Measurements from ENCODE around the gene GRIK2. TPM values are rescaled to one million over a fixed set of nuclear protein-coding genes. Genes with fewer than 3 reads are reported as not detected.

GRIK2 gene
- total and polyA plus RNA-seq, 2 experiments from 2014 or later, result 1.4 to 7.1 TPM

- Histone ChIP-seq H3K9ac (no peak overlapping the region), H3F3A (ENCODE audit: insufficient read depth) (no peaks in the 10 kb centered on the region), H3K9me2 (ENCODE audit: insufficient read depth) (no peaks in the 10 kb centered on the region), H3K4me1 (ENCODE audit: insufficient read depth) (no peaks in the 10 kb centered on the region), H3K36me3 (ENCODE audit: low read depth) (no peaks in the 10 kb centered on the region), H4K20me1 (ENCODE audit: insufficient read depth) (no peaks in the 10 kb centered on the region), H3K27ac (no peak overlapping the region), H3K9me3 (ENCODE audit: low read depth) (no peaks in the 10 kb centered on the region), H3K4me3 (no peak overlapping the region), H3K79me2 (ENCODE audit: insufficient read depth) (no peaks in the 10 kb centered on the region), H2AFZ (no peak overlapping the region), H3K27me3 (replicated peaks; ENCODE audit: insufficient read depth) (no peaks in the 10 kb centered on the region), H3K4me2 (ENCODE audit: unreplicated experiment) (no peak overlapping the region)
- in situ Hi-C loops (cut with MboI), result no loop called here
- TF ChIP-seq EZH2phosphoT487 (IDR thresholded peaks at IDR 0.05; ENCODE audit: insufficient read depth, low read depth), result no peak
- TF ChIP-seq EZH2 (IDR thresholded peaks at IDR 0.05; ENCODE audit: insufficient read depth, poor library complexity, severe bottlenecking), result no peak
- no peak for DNase-seq
- 37% methylated on average over 5 of the region's 5 CpGs for WGBS, 2 experiments (ENCODE audit: low coverage in 1 of 2, low lambda C conversion rate in 2 of 2, missing lambda C conversion rate in 2 of 2)
These were observed 36.3 kb downstream of the GRIK2 start for GRCh38 chr6:101429845-101430244.

- no peaks in the 10 kb centered on the region for H3K9me3 ChIP-seq (ENCODE audit: low read depth)
- H3F3A ChIP-seq (ENCODE audit: insufficient read depth), result no peaks in the 10 kb centered on the region
- H3K9me2 ChIP-seq (ENCODE audit: insufficient read depth), result no peaks in the 10 kb centered on the region
- 79 to 80% methylated on average over 5 of the region's 5 CpGs for WGBS, 2 experiments (ENCODE audit: low coverage in 1 of 2, low lambda C conversion rate in 2 of 2, missing lambda C conversion rate in 2 of 2)
- no peaks in the 10 kb centered on the region for H3K4me1 ChIP-seq (ENCODE audit: insufficient read depth)
- H3K27me3 ChIP-seq (replicated peaks; ENCODE audit: insufficient read depth), result no peaks in the 10 kb centered on the region
- DNase-seq, result no peak
- no peak overlapping the region for H3K4me2 ChIP-seq (ENCODE audit: unreplicated experiment)
- no peak overlapping the region for H2AFZ ChIP-seq
- no peaks in the 10 kb centered on the region for H4K20me1 ChIP-seq (ENCODE audit: insufficient read depth)
- H3K9ac ChIP-seq, result no peak overlapping the region
- in situ Hi-C loops (cut with MboI), result no loop called here
- TF ChIP-seq EZH2phosphoT487 (IDR thresholded peaks at IDR 0.05; ENCODE audit: insufficient read depth, low read depth), result no peak
- no peaks in the 10 kb centered on the region for H3K79me2 ChIP-seq (ENCODE audit: insufficient read depth)
- no peaks in the 10 kb centered on the region for H3K36me3 ChIP-seq (ENCODE audit: low read depth)
- H3K27ac ChIP-seq, result no peak overlapping the region
- no peak overlapping the region for H3K4me3 ChIP-seq
These were observed 39.6 kb downstream of the GRIK2 start for GRCh38 chr6:101433141-101433540.

- Histone ChIP-seq H3K4me2 (ENCODE audit: unreplicated experiment) (no peak overlapping the region), H3K9ac (no peak overlapping the region), H2AFZ (no peak overlapping the region), H3K9me2 (ENCODE audit: insufficient read depth) (no peaks in the 10 kb centered on the region), H3K4me1 (ENCODE audit: insufficient read depth) (no peaks in the 10 kb centered on the region), H4K20me1 (ENCODE audit: insufficient read depth) (no peaks in the 10 kb centered on the region), H3K9me3 (ENCODE audit: low read depth) (no peaks in the 10 kb centered on the region), H3K27ac (no peak overlapping the region), H3K27me3 (replicated peaks; ENCODE audit: insufficient read depth) (no peaks in the 10 kb centered on the region), H3F3A (ENCODE audit: insufficient read depth) (no peaks in the 10 kb centered on the region), H3K36me3 (ENCODE audit: low read depth) (no peaks in the 10 kb centered on the region), H3K79me2 (ENCODE audit: insufficient read depth) (no peaks in the 10 kb centered on the region), H3K4me3 (no peak overlapping the region)
- TF ChIP-seq EZH2 (IDR thresholded peaks at IDR 0.05; ENCODE audit: insufficient read depth, poor library complexity, severe bottlenecking) (no peak), EZH2phosphoT487 (IDR thresholded peaks at IDR 0.05; ENCODE audit: insufficient read depth, low read depth) (no peak)
- DNase-seq, result no peak
- 7 to 21% methylated on average over 2 of the region's 2 CpGs for WGBS, 2 experiments (ENCODE audit: low coverage in 1 of 2, low lambda C conversion rate in 2 of 2, missing lambda C conversion rate in 2 of 2)
- in situ Hi-C loops (cut with MboI), result no loop called here
These were observed 41.1 kb downstream of the GRIK2 start for GRCh38 chr6:101434601-101435000.

- H2AFZ ChIP-seq, result no peak overlapping the region
- no peaks in the 10 kb centered on the region for H3K27me3 ChIP-seq (replicated peaks; ENCODE audit: insufficient read depth)
- H3K4me3 ChIP-seq, result no peak overlapping the region
- no peak overlapping the region for H3K27ac ChIP-seq
- no peaks in the 10 kb centered on the region for H3K36me3 ChIP-seq (ENCODE audit: low read depth)
- H4K20me1 ChIP-seq (ENCODE audit: insufficient read depth), result no peaks in the 10 kb centered on the region
- TF ChIP-seq EZH2phosphoT487 (IDR thresholded peaks at IDR 0.05; ENCODE audit: insufficient read depth, low read depth), result no peak
- TF ChIP-seq EZH2 (IDR thresholded peaks at IDR 0.05; ENCODE audit: insufficient read depth, poor library complexity, severe bottlenecking), result no peak
- H3K9ac ChIP-seq, result no peak overlapping the region
- in situ Hi-C loops (cut with MboI), result no loop called here
- no peaks in the 10 kb centered on the region for H3K9me2 ChIP-seq (ENCODE audit: insufficient read depth)
- 41 to 56% methylated on average over 1 of the region's 1 CpG for WGBS, 2 experiments (ENCODE audit: low coverage in 1 of 2, low lambda C conversion rate in 2 of 2, missing lambda C conversion rate in 2 of 2)
- DNase-seq, result no peak
- no peaks in the 10 kb centered on the region for H3F3A ChIP-seq (ENCODE audit: insufficient read depth)
- no peaks in the 10 kb centered on the region for H3K79me2 ChIP-seq (ENCODE audit: insufficient read depth)
- no peaks in the 10 kb centered on the region for H3K9me3 ChIP-seq (ENCODE audit: low read depth)
- H3K4me2 ChIP-seq (ENCODE audit: unreplicated experiment), result no peak overlapping the region
- no peaks in the 10 kb centered on the region for H3K4me1 ChIP-seq (ENCODE audit: insufficient read depth)
These were observed 41.5 kb downstream of the GRIK2 start for GRCh38 chr6:101435038-101435437.

GRCh38 chr6:101439790-101440189 lies 46.3 kb downstream of the GRIK2 start:
- peak; percentile 14 for DNase-seq

More at GRCh38 chr6:101439790-101440189, 46.3 kb downstream of the GRIK2 start:
- no peak overlapping the region for H3K9ac ChIP-seq
- no peaks in the 10 kb centered on the region for H3K79me2 ChIP-seq (ENCODE audit: insufficient read depth)
- no peaks in the 10 kb centered on the region for H3K9me2 ChIP-seq (ENCODE audit: insufficient read depth)
- no peaks in the 10 kb centered on the region for H3K36me3 ChIP-seq (ENCODE audit: low read depth)
- no peaks in the 10 kb centered on the region for H3K4me1 ChIP-seq (ENCODE audit: insufficient read depth)
- no peak overlapping the region for H3K27ac ChIP-seq
- no peaks in the 10 kb centered on the region for H3K27me3 ChIP-seq (replicated peaks; ENCODE audit: insufficient read depth)
- TF ChIP-seq EZH2phosphoT487 (IDR thresholded peaks at IDR 0.05; ENCODE audit: insufficient read depth, low read depth), result no peak
- no peak for TF ChIP-seq EZH2 (IDR thresholded peaks at IDR 0.05; ENCODE audit: insufficient read depth, poor library complexity, severe bottlenecking)
- in situ Hi-C loops (cut with MboI), result no loop called here
- WGBS, 2 experiments (ENCODE audit: low coverage in 1 of 2, low lambda C conversion rate in 2 of 2, missing lambda C conversion rate in 2 of 2), result 25 to 29% methylated on average over 1 of the region's 1 CpG
- H4K20me1 ChIP-seq (ENCODE audit: insufficient read depth), result no peaks in the 10 kb centered on the region
- no peak overlapping the region for H3K4me2 ChIP-seq (ENCODE audit: unreplicated experiment)
- no peak overlapping the region for H2AFZ ChIP-seq
- H3F3A ChIP-seq (ENCODE audit: insufficient read depth), result no peaks in the 10 kb centered on the region
- no peak overlapping the region for H3K4me3 ChIP-seq
- H3K9me3 ChIP-seq (ENCODE audit: low read depth), result no peaks in the 10 kb centered on the region
